ENCODE results near the gene GNG12.
"Not testable (repeated sequence)": the region's sequence is repeated elsewhere in the genome, so short reads cannot be mapped to it uniquely, and the experiment has no call there.

The GNG12 gene

GRCh38 chr1:67749844-67750690 is 83.2 kb downstream of the GNG12 start:
- peak in 1 of 2 experiments; percentile 16 for DNase-seq

- DNase-seq: no peak
Observed at GRCh38 chr1:67749263-67749843, 83.9 kb downstream of the GNG12 start.

GRCh38 chr1:67748630-67749029 is 84.6 kb downstream of the GNG12 start:
- DNase-seq: no peak

GRCh38 chr1:67747671-67748546 is 85.4 kb downstream of the GNG12 start:
- no peak for DNase-seq

DNA sequence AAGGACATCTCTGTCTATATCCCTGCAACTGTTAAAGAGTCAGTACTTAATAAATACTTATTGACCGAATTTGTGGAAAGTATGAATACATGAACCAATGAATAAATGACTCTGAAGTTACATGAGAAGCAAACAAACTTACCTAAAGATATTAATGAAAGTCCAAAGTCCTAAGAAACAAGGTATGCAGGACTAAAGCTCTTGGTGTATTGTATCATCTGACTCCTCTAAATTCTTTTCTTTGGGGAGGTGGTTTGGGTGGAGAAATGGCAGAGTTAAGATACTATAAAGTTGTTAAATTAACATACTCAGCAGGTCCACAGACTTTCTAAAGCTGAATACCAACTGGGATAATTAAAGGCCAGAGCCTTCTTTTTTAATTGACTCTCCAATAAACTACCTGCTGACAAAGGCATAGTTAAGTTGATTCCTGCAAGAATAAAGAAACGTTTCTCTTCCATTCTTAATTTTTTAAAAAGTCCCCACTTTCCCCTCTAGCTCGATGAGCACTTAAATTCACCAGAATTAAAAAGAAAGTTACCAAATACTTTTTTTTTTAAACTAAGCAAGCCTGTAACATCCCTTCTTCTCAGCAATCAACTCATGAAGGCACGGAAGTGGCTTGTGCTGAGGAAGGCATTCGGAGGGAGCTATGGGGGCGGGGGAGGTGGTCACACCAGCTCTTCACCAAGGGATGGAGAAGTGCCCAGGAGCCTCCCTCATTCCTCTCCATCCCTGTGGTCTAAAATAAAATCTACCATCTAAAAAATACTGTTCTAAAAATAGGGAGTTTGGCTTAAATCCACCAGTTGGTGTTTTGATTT is 87.2 kb downstream of the GNG12 start:
- DNase-seq: no peak

GRCh38 chr1:67743072-67743725 is 90.1 kb downstream of the GNG12 start:
- DNase-seq: no peak

- DNase-seq: no peak
Observed at GRCh38 chr1:67741736-67742135, 91.5 kb downstream of the GNG12 start.

- no peak for DNase-seq
Observed at GRCh38 chr1:67741121-67741520, 92.1 kb downstream of the GNG12 start.

DNA sequence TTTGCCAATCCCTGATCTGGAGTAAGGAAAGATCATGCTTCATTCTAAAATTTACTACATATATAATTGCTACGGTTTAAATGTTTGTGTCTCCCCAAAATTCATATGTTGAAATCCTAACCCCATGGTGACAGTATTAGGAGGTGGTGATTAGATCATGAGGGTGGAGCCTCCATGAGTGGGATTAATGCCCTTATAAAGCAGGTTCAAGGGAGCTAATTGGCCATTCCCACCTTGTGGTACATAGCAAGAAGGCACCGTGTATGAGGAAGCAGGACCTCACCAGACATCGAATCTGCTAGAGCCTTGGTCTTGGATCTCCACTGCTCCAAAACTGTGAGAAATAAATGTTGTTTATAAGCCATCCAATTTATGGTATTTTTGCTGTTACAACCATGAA is 92.7 kb downstream of the GNG12 start:
- DNase-seq: no peak

GRCh38 chr1:67739361-67739760 is 93.9 kb downstream of the GNG12 start:
- DNase-seq: no peak

DNA sequence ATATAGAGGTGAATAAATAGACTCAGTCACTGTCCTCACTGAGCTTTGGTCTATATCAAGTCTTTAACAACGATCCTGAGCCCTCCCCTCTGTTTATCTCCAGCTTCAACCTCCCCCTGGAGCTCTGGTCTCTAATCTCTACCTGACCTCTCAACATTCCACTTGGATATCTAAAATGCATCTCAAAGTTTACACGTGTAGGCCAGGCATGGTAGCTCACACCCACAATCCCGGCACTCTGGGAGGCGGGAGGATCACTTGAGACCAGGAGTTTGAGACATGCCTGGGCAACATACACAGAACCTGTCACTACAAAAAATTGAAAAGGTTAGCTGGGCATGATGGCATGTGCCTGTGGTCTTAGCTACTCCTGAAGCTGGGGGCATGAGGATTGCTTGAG is 94.9 kb downstream of the GNG12 start:
- DNase-seq: no peak

DNA sequence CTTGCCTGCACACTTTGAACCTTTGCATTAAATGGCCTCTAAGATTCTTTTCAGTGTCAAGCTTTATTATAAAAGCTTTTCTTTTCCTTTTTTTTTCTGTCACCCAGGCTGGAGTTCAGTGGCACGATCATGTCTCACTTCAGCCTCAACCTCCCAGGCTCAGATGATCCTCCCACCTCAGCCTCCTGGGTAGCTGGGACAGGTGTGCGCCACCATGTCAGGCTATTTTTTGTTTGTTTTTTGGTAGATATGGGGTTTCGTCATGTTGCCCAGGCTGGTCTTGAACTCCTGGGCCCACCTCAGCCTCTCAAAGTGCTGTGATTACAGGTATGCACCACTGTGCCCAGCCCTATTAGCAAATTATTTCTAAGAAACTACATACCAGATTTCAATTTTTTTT is 95.4 kb downstream of the GNG12 start:
- DNase-seq: no peak

GRCh38 chr1:67736750-67737149 is 96.5 kb downstream of the GNG12 start:
- no peak for DNase-seq

DNA sequence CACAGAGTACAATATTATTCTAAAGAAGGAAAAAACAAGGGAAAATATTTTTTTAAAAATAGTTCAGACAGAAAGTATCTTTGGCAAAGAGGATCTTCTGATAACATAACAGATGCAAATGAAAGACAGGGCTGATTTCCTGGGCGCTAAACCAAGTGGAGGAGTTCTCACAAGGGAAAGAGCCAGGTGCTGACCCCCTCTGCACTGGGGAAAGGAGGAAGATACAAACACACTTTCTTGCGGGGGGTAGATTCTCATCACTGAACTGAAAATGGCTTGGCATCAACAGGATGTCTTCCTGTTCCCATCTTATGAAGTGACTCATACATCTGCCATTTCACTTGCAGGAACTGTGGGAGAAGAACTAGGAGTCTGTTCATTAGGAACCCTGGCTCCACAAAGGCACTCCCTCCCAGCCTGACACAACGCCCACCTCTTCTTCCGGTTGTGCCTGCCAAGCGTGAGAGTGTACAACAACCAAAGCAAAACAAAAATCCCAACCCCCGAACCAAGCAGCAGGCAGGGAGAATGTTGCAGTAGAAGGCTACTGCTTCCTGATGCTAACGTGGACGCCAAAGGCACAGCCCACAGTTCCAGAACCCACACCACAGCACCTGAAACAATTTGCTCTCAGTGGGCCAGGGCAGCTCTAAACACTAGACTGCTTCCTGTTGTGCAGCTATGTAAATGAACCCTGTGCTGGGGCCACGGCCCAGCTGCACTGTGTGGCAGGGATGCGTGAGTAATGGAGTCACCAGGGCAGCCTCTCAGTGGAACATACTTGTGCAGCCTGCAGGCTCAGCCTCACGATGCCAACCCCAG is 97.2 kb downstream of the GNG12 start:
- peak; percentile 39 to 66 for DNase-seq

GRCh38 chr1:67735206-67735605 is 98.1 kb downstream of the GNG12 start:
- no peak for DNase-seq

DNA sequence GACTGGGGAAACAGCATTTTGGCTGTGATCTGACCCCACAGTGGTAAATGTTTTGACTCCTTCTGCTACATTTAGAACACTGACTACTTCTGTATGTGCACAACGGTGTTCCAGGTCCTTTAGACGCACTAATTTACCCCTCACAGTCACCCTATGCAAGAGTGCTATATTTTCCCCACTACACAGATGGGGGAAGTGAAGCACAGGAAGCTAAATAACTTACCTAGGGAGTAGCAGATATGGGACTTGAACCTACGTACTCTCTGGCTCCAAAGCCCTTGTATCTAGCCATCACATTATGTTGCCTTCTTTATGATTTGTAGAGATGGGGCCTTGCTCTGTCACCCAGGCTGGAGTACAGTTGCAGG is 99.0 kb downstream of the GNG12 start:
- DNase-seq: no peak

DNA sequence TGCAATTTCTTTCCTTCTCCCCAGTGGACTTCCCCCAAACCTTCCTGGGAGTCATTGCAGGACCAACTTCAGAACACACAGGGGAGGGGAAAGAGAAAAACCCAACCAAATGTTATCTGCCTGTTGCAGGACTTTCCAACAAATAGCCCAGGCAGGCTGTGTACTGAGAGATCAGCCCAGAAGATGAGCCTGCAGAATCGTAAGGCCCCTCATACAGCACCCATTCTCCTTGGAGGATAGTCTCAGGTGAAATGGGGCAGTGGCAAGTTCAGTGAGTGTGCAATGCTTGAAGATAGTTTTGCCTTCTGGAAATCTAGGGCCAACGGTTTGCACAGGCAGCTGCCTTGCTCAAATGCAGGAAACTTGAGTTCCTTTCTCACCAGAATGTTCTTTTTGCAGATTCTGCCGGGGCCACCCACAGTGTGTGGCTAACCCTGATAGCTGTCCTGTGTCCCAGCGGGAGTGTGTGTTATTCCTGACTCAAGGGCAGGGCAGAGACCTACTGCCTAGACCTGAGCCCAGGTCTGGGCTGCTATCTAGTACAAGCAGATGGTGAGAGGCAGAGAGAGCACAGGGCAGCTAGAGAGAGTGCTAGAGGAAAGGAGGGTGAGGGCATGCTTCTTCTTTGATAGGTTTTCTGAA is 99.5 kb downstream of the GNG12 start:
- DNase-seq: no peak

GRCh38 chr1:67732750-67733151 is 100.5 kb downstream of the GNG12 start:
- no peak for DNase-seq

DNA sequence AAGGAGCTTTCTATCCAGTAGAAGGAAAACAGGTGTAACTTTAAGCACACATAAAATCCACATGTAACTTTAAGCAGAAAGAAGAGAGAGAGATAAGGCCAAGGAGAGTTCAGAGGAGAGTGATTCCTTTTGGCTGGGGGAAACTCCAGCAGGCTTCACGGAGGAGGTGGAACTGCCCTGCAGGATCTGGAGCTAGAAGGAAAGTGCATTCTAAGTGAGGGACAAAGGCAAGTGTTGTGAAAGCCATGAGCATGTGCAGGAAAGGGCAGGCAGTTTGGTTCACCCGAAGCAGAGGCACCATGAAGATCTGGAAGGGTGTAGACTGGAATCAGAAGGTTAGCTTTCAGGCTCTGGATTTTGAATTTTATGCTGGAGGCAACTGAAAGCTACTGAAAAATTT is 101.9 kb downstream of the GNG12 start:
- no peak for DNase-seq

- not testable (repeated sequence) for DNase-seq
Observed at GRCh38 chr1:67730312-67730711, 103.0 kb downstream of the GNG12 start.

DNA sequence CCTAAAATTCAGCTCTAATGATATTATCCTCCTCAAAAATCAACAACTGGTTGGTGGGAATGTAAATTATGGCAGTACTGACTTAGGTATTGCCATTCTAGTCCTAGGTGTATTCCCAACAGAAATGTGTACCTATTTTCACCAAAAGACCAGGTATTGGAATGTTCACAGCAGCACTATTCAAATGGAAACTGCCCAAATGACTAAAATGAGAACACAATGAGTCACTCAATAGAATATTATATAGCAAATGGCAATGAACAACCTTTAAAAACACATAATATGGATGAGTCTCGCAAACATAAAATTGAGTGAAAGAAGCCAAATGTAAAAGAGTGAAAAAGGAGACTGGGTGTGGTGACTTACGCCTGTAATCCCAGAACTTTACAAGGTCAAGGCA is 103.4 kb downstream of the GNG12 start:
- no peak for DNase-seq

All from NCI-H2081 (cell line).